ENCODE results near the gene P4HA1.
"Not testable (repeated sequence)": the region's sequence is repeated elsewhere in the genome, so short reads cannot be mapped to it uniquely, and the experiment has no call there.

Gene P4HA1

GRCh38 chr10:73043766-73044377, 52.8 kb downstream of the P4HA1 start:
- DNase-seq (ENCODE audit: low read depth in 1 of 2, low spot score in 1 of 2) = no peak

DNA sequence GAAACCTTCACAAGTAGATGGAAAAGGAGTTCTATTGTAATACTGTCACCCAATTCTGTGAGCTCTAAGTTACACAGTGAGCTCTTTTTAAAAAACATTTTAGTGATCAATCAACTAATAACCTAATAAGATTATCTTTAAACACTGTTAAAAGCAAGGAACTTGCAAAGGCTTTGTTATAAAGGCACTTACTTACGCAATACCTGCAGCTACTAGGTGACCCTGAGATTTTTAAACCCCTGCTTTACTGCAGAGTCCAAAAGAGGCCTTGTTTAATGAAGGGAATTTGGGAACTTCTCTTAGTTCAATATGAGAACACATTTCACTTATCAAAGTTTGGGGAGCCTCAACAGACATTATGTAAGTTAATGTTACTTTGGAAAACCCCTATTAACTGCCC, 53.3 kb downstream of the P4HA1 start:
- DNase-seq (ENCODE audit: low read depth in 1 of 2, low spot score in 1 of 2) = no peak

DNA sequence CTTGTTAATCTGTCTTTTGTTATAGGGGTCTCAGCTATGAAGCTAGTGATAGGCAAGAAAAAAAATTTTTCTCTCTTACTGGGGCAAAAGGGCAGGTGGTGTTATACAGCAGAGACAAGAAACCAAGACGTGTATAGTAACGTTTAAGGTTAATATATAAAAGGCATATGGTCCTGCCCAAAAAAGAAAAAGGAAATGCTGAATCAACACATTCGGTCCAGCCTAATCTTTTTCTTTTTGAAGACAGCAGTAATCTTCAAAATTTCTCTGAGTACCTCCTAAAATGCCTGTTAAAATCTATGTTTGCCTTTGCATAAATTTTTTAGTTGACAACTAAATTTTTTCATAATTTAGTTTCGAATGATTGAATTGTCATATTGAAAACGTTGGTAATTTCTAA, 54.5 kb downstream of the P4HA1 start:
- no peak for DNase-seq (ENCODE audit: low read depth in 1 of 2, low spot score in 1 of 2)

DNA sequence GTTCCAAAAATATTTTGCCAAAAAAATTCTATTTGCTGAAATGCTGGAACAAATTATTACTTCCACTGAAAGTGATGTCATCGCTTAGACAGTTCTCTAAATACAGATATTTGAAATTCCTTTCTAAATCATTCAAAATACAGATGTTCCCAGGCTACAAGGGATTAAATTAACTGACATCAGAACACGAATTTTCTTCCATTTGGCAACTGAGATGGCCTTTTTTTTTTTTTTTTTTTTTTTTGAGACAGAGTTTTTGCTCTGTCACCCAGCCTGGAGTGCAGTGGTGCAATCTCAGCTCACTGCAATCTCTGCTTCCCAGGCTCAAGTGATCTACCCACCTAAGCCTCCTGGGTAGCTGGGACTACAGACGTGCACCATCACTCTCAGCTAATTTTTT, 57.0 kb downstream of the P4HA1 start:
- DNase-seq (ENCODE audit: low read depth in 1 of 2, low spot score in 1 of 2) = no peak

GRCh38 chr10:73036285-73036684, 60.4 kb downstream of the P4HA1 start:
- not testable (repeated sequence) for DNase-seq (ENCODE audit: low read depth in 1 of 2, low spot score in 1 of 2)

- DNase-seq (ENCODE audit: low read depth in 1 of 2, low spot score in 1 of 2) = no peak
These were observed 64.1 kb downstream of the P4HA1 start for GRCh38 chr10:73032536-73032935.

- not testable (repeated sequence) for DNase-seq (ENCODE audit: low read depth in 1 of 2, low spot score in 1 of 2)
These were observed 70.0 kb downstream of the P4HA1 start for GRCh38 chr10:73026623-73027022.

DNA sequence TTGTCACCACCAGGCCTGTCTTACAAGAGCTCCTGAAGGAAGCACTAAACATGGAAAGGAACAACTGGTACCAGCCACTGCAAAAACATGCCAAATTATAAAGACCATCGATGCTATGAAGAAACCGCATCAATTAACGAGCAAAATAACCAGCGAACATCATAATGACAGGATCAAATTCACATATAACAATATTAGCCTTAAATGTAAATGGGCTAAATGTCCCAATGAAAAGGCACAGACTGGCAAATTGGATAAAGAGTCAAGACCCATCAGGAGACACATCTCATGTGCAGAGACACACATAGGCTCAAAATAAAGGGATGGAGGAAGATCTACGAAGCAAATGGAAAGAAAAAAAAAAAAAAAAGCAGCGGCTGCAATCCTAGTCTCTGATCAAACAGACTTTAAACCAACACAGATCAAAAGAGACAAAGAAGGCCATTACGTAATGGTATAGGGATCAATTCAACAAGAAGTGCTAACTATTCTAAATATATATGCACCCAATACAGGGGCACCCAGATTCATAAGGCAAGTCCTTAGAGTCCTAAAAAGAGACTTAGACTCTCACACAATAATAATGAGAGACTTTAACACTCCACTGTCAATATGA, 73.1 kb downstream of the P4HA1 start:
- DNase-seq (ENCODE audit: low read depth in 1 of 2, low spot score in 1 of 2) = not testable (repeated sequence)

DNA sequence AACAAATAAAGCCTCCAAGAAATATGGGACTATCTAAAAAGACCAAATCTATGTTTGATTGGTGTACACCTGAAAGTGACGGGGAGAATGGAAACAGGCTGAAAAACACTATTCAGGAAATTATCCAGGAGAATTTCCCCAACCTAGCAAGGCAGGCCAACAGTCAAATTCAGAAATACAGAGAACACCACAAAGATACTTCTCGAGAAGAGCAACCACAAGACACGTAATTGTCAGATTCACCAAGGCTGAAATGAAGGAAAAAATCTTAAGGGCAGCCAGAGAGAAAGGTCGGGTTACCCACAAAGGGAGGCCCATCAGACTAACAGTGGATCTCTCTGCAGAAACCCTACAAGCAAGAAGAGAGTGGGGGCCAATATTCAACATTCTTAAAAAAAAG, 73.7 kb downstream of the P4HA1 start:
- not testable (repeated sequence) for DNase-seq (ENCODE audit: low read depth in 1 of 2, low spot score in 1 of 2)

DNA sequence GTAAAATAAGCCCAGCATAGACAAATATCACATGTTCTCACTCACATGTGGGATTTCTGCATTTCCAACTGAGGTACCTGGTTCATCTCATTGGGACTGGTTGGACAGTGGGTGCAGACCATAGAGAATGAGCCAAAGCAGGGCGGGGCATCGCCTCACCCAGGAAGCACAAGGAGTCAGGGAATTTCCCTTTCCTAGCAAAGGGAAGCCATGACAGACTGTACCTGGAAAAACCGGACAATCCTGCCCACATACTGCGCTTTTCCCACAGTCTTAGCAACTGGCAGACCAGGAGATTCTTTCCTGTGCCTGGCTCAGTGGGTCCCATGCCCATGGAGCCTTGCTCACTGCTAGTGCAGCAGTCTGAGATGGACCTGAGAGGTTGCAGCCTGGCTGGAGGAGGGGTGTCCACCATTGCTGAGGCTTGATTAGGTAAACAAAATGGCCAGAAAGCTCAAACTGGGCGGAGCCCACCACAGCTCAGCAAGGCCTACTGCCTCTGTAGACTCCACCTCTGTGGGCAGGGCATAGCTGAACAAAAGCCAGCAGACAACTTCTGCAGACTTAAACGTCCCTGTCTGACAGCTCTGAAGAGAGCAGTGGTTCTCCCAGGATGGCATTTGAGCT, 75.0 kb downstream of the P4HA1 start:
- DNase-seq (ENCODE audit: low read depth in 1 of 2, low spot score in 1 of 2) = not testable (repeated sequence)

GRCh38 chr10:73021050-73021449, 75.6 kb downstream of the P4HA1 start:
- DNase-seq (ENCODE audit: low read depth in 1 of 2, low spot score in 1 of 2) = no peak

DNA sequence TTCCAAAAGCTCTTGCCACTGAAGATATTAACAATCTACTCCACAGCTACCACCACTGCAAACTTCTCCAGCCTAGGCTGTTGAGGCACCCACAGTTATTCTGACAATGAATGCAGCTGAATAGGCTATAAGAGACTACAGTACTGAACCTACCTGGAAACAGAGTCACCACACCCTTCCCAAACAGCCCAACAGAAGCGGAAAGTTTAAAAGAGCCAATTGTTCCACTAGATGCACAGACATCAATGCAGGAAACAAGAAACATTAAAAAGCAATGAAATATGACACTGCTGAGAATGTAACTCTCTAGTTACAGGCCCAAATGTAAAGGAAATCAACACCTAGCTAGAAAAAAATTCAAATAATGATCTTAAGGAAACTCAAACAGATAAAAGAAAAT, 77.6 kb downstream of the P4HA1 start:
- DNase-seq (ENCODE audit: low read depth in 1 of 2, low spot score in 1 of 2) = no peak

- DNase-seq (ENCODE audit: low read depth in 1 of 2, low spot score in 1 of 2) = no peak
These were observed 78.0 kb downstream of the P4HA1 start for GRCh38 chr10:73018632-73019031.

GRCh38 chr10:73017955-73018480, 78.6 kb downstream of the P4HA1 start:
- no peak for DNase-seq (ENCODE audit: low read depth in 1 of 2, low spot score in 1 of 2)

DNA sequence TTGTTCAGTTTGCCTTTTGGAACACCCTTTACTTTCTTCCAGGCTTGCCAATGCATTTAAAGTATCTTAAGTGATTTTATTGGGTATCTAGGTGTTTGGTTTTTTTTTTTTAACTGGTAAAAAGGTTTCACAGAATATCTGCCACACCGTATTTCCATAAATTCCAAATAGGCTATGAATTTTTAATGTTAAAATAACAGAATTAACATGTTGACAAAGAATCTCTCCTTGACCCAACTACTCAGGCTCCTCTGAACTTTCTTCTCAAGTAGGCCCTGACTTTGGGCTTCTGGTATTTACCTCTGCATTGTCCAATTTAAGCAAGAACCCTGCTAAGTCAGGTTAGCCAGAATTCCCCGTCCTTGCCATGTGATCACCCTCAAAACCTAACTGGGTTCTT, 80.9 kb downstream of the P4HA1 start:
- no peak for DNase-seq (ENCODE audit: low read depth in 1 of 2, low spot score in 1 of 2)

DNA sequence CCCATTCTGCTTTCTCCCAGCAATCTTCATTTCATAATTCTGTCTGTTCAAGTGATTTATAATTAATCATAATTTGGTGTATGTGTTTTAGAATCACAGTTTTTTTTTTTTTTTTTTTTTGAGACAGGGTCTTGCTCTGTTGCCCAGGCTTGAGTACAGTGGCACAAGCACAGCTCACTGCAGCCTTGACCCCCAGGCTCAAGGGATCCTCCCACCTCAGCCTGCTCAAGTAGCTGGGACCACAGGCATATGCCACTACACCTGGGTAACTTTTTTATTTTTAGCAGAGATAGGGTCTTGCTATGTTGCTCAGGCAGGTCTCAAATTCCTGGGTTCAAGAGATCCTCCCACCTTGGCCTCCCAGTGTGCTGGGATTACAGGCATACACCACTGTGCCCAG, 92.8 kb downstream of the P4HA1 start:
- no peak for DNase-seq (ENCODE audit: low read depth in 1 of 2, low spot score in 1 of 2)

GRCh38 chr10:73000973-73001372, 95.7 kb downstream of the P4HA1 start:
- no peak for DNase-seq (ENCODE audit: low read depth in 1 of 2, low spot score in 1 of 2)

GRCh38 chr10:72997099-72997498, 99.6 kb downstream of the P4HA1 start:
- no peak for DNase-seq (ENCODE audit: low read depth in 1 of 2, low spot score in 1 of 2)

- not testable (repeated sequence) for DNase-seq (ENCODE audit: low read depth in 1 of 2, low spot score in 1 of 2)
These were observed 101.2 kb downstream of the P4HA1 start for GRCh38 chr10:72995459-72995858.

DNA sequence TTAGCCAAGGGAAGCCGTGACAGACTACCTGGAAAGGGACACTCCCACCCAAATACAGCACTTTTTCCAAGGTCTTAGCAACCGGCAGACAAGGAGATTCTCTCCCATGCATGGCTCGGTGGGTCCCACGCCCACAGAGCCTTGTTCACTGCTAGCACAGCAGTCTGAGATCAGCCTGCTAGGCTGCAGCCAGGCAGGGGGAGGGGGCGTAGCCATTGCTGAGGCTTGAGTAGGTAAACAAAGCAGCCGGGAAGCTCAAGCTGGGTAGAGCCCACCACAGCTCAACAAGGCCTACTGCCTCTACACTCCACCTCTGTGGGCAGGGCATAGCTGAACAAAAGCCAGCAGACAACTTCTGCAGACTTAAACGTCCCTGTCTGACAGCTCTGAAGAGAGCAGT, 106.9 kb downstream of the P4HA1 start:
- DNase-seq (ENCODE audit: low read depth in 1 of 2, low spot score in 1 of 2) = not testable (repeated sequence)

- DNase-seq (ENCODE audit: low read depth in 1 of 2, low spot score in 1 of 2) = not testable (repeated sequence)
These were observed 112.0 kb downstream of the P4HA1 start for GRCh38 chr10:72984618-72985017.

- no peak for DNase-seq (ENCODE audit: low read depth in 1 of 2, low spot score in 1 of 2)
These were observed 114.7 kb downstream of the P4HA1 start for GRCh38 chr10:72981882-72982529.
